GM19395 (cell line): Measurements from ENCODE around the gene ACSF3.
"Not testable (repeated sequence)": the region's sequence is repeated elsewhere in the genome, so short reads cannot be mapped to it uniquely, and the experiment has no call there.

Experiments used
- ATAC-seq: cut with Tn5 transposase; IDR thresholded peaks from one replicate; pipeline ENCODE4 v1.9.1; 2021; ENCODE audit warnings: mild to moderate bottlenecking, moderate library complexity; ENCODE audit not compliant: unreplicated experiment

The ACSF3 gene

DNA sequence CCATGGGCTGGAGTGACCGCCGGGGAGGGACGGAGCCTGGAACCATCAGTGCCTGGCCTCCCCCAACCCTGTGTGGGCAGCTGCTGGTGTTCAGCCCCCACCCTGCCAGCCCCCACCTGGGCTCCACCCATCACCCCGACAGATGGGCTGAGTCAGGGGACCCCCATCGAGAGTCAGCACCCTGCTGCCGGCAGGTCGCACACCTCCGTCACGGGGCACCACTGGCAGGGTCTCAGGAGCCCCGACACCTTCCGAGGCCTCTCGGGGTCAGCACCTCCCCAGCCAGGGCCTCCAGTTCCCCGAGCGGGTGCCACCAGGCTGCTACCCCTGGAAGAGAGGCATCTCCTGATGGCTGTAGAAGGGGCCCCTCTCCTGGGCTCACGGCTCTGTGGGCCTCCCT, 38.3 kb upstream of the ACSF3 start:
- ATAC-seq = no peak

DNA sequence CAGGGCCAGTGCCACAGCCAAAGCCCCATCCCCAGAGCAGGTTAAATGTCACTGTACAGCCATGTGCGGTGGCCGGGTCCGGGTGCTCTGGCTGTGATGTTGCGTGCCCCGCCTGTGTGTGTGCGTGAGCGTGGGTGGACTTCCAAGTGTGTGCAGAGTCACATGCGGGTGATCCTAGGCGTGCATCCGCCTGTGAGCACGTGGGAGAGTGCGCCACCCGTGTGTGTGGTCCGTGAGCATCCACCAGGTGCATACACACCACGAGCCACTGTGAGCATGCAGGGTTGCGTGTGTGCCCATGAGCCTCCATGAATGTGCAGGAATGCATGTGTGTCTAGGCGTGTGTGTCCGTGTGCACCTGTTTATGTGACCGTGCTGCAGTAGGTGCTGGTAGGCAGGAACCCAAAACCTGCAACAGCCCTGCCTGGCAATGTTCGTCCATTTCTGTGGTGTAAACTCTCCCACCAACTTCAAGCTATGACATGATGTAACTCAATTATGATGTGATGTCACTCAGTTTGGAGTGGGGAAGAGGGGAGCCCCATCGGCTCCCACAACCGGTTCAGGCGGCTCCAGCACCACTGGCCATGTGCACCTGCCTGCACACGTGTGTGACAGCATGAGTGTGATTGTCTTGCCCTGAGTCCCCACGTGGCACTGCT, 37.6 kb upstream of the ACSF3 start:
- no peak for ATAC-seq

DNA sequence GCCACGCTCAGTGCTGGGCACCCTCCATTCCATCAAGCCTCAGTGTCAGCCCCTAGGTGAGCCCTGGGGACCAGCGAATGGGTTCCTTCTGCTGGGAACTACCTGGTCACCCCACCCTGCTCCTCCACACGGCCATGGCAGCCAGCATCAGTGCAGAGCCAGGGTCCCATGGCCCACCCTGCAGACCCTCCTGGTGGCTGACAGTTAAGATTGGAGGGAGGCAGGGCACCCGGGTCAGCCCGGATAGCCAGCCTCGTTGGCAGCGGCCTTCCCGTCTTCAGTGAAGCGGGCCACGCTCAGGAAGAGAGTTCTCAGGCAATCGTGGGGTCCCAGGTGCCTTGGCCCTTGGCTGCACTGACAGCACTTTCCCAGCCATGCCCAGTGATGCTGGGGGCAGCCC, 37.1 kb upstream of the ACSF3 start:
- ATAC-seq = no peak

DNA sequence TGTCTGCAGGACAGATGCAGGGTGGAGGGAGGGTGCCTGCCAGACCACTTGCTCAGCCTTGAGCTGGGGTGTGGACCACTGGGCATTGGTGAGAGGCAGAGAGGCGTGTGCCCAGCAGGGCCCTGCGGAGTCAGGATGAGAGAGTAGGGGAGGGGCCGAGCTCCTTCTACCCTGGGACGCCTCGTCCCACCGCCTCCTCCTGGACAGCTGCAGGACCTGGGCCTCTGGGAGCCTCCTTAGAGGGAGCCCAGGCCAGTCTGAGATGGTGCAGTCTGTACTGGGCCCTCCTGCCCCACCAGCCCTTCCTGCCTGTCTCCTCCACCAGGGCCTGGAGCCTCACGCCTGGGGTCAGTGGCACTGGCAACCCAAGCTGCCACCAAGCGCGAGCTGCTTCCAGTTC, 35.9 kb upstream of the ACSF3 start:
- no peak for ATAC-seq

DNA sequence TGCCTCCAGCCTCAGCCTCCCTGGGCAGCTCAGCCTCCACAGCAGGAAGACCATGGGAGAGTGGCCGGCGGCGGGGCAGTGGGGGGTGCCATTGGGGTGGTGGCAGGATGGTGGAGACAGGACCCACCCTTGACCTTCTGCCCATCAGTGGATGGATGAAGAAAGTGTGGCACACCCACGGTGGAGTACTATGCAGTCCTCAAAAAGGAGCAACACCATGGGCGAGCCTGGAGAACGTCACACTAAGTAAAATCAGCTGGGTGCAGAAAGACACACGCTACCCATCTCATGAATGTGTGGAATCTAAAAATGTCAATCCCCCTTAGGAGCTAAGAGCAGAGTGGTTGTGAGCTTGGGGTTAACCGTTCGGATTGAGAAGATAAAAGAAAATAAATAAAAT, 34.8 kb upstream of the ACSF3 start:
- no peak for ATAC-seq

DNA sequence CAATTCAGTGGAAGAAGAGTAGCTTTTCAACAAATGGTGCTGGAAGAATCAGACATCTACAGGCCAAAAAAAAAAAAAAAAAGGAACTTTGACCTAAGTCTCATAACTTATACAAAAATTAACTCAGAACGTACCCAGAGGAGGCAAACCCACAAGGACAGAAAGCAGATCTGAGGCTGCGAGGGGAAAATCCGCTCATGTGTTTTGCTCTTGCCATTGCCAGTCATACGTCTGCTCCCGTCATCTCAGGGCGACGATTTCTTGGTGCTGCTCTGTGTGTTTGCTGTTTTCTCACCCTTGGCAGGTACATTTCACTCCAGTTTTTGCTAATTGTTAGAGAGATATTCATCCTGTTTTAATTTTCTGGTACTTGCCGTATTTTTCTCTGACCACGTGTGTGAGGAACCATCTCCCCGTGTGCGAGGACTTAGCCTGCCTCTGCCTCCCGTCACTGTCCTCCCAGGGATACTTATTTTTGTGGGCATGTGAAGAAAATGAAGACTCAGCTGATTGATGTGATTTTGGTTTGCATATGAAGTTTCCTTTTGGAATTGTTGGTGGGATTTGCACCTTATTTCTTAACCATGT, 33.4 kb upstream of the ACSF3 start:
- no peak for ATAC-seq

DNA sequence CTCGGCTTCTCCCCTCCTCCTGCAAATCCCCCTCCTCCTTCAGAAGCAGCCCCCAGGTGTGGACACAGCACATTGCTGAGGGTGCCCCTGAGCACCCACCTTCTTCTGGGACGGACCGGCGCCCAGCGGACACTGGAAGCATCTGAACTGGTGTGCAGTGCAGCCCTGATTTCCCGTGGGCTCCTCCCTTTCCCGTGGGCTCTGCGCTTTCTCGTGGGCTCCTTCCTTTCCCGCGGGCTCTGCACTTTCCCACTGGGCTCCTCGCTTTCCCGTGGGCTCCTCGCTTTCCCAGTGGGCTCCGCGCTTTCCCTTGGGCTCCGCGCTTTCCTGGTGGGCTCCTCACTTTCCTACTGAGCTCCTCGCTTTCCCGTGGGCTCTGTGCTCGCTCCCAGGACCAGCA, 32.6 kb upstream of the ACSF3 start:
- ATAC-seq = no peak

DNA sequence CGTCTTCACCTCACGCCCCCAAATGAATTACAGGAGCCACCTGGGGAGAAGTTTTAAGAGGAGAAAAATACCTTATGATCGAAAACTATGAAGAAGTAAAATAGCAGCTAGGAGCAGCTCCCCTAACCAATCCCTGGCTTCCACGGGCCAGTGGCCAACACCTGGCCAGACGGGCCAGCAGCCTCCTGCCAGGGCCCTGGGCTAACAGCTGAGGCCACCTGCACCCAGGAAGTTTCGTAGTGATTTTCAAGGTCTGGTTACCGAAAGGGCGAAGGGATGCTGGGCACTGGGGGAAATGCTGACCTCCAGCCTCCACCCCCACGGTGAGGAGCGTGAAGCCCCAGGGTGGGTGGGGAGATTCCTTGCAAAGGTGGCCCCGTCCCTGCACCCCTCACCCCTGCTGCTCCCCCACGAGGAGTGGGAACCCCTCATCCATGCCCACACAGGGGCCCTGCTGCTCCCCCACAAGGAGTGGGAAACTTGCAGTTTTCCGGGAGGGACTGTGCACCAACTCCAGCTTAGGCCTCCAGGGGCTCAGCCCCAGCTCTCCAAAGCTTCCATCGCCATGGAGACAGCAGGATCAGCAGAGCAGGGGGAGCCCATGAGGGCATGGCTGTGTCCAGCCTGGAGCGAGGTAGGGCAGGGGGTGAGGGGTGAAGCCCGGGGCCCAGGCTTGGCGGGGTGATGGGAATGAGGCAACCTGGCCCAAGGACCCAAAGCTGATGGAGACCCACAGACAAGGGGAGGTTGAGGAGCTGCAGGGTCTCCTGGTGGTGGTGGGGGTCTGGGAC, 31.9 kb upstream of the ACSF3 start:
- ATAC-seq = no peak

DNA sequence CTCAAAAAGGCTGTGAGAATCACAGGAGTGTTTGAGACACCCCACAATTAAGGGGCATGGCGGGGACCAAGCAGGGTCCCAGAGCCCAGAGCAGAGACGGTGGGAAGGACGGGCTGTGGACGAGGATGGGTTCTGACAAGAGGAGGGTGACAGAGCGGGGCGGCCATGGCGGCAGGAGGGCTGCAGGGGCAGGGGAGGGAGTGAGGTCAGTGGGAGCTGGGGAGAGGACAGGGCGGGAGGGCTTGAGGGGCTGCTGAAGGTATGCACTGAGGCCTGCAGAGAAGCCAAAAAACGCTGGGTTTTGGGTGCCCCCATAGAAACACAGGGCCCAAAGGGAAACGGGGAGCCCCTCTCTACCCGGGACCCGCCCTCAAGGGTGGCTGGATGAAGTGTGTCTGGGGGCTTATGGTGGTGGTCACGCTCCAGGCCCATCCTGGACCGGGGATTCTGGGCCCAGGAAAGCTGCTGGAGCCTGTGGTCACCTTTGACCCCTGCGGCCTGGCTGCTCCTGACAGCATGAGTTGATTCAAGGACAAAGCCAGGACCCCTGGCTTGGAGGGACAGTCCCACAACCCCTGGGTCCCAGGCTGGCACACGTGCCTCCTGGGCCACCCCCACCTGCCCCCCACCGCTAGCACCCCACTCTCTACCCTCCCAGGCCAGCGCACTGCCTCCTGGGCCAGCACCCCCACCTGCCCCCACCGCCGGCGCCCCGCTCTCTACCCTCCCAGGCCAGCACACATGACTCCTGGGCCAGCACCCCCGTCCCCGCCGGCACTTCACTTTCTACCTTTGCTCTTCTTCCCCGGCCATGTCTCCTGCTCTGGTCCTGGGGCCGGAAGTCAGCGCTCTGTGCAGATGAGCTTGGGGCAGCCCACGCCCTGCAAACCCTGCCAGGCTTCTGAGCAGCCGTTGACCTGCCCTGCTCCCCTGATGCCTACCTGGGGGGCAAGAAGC, 31.0 kb upstream of the ACSF3 start:
- no peak for ATAC-seq

DNA sequence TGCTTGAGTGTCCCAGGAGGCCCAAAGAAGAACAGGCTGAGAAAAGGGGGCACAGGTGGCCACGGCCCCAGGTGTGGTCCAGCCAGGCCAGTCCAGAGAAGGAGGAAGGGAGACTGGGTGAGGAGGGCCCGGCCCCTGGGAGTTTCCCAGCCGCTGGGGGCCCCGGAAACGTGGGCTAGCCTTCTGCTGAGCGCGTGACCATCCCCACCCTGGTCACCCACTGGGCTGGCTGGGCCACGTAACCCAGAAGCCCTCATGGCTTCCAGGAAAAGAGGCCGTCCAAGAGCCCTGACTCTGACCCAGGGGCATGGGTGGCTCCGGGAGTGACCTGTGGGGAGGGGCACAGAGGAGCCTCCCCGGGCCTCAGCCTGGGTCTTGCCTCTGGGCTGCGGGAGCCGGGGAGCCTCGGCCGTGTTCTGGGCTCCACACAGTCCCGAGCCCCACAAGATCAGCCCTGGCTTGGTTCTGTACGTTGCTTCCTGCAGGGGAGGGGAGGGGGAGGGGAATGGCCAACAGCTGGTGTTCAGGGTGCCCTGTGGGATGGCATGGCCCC, 29.8 kb upstream of the ACSF3 start:
- ATAC-seq = no peak

DNA sequence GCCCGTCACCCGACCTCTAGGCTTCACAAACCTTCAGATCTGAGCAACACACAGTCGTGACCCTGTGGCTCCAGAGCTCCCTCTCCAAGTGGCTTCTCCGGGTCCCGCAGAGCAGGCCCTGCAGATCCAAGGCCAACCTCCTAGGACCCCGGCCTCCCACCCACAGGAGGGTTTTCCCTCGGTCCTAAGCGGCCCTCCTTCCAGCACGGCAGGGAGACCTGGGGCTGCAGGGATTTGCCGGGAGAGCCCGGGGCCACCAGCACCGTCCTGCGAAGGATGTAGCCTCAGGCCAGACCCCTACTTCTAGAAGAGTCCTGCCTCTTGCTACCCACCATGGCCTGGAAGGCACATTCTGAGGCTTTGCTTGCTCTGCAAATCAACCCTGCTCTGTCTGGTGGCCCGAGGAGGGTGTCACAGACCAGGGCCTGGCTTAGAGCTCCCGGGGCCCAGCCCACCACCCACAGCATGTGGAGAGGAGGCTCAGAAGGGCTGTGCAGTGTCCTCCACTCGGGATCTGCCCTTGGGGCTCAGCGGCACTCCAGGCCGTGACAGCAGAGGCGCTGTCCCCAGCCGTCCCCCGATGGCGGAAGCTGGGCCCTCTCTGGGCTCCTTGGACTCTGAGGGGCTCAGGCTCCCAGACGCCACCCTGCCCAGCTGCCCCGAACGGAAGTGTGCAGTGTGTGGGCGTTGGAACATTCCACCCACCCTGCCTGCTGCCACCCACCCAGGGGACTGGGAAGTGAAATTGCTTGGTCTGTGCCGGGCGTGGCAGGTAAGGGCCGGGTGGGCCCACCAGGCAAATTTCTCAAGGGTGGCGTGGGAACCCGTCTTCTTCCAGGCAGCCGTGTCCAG, 28.8 kb upstream of the ACSF3 start:
- no peak for ATAC-seq

DNA sequence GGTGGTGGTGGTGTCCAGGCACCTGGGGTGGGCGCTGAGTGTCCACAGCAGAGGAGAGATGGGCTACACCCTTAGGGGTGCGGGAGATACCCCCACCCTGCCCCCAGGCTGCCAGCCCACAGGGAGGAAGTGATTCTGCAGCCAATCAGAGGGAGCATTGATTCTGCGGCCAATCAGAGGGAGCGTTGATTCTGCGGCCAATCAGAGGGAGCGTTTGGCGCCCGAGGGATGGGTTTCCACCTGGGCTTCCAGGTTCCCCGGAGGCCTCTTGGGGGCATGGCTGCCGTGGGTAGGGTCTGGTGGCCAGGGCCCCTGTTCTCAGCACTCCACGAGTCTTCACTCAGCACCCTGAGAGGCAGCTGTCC, 28.2 kb upstream of the ACSF3 start:
- ATAC-seq = no peak

DNA sequence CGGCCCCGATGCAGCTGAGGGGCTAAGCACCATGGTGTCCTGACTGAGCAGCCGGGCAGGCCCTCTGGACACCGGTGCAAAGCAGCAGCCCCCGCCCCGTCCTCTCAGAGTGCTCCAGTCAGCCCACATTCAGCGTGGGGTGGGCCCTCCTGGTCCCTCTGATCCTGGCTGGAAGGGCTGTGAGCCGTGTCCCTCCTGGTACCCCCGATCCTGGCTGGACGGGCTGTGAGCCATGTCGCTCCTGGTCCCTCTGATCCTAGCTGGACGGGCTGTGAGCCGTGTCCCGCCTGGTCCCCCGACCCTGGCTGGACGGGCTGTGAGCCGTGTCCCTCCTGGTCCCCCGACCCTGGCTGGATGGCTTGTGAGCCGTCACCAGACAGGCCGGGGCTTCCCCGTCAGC, 26.9 kb upstream of the ACSF3 start:
- ATAC-seq = no peak

DNA sequence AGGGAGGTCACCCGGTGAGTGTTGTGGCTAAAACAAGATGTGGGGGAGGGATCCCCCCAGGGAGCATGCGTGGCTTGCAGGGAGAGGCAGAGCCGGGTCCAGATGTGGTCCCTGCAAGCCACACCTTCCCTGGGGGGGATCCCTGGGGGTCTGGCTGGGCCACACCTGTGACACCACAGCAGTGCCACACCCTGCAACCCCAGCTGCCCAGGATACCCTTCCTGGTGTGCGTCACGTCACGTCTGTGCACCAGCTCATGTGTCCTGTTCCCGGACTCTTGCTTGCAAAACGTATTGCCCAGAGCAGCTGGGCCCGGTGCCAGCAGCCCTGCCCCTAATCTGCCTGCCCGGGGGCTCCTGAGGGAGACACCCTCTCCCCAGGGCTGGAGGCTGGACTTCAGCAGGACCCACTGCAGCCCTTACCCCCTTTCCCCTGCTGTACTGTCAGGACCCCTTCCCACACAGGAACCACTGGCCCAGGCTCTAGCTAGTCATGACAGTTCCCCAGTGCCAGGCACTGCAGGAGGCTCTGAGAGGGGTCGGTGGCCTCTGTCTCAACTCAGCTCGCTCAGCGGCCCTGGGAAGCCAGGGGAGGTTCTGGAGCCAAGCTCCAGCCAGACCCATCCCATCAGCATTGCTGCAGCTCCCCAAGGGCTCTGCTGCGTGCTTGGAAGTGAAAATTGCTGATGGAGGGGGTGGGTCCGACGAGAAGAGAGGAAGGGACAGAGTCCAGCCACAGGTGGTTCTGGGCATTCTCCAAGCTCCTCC, 25.8 kb upstream of the ACSF3 start:
- ATAC-seq = no peak

DNA sequence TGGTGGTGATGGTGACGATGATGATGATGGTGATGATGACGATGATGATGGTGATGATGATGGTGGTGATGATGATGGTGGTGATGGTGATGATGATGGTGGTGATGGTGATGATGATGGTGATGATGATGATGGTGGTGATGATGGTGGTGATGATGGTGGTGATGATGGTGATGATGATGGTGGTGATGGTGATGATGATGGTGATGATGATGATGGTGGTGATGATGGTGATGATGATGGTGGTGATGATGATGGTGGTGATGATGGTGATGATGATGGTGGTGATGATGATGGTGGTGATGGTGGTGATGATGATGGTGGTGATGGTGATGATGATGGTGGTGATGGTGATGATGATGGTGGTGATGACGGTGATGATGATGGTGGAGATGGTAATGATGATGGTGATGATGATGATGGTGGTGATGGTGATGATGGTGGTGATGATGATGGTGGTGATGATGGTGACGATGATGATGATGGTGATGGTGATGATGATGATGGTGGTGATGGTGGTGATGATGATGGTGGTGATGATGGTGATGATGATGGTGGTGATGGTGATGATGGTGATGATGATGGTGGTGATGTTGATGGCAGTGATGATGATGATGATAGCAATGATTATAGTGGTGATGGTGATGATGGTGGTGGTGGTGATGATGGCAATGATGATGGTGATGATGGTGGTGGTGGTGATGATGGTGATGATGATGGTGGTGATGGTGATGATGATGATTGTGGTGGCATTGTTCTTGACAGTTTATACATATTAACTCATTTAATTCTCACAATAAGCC, 24.6 kb upstream of the ACSF3 start:
- not testable (repeated sequence) for ATAC-seq

DNA sequence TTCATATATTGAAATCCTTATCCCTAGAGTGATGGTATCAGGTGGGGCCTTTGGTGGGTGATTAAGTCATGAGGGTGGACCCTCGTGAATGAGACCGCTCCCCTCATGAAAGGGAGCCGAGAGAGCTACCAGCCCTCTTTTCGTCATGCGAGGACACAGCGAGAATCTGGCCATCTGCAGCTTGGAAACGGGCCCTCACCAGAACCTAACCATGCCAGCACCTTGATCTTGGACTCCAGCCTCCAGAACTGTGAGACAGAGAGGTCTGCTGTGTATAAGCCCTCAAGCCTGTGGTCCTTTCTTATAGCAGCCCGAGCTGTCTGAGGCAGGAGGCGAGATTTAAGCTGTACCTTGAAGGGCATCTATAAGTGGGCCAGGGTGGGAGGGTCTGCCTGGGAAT, 23.7 kb upstream of the ACSF3 start:
- ATAC-seq = no peak

DNA sequence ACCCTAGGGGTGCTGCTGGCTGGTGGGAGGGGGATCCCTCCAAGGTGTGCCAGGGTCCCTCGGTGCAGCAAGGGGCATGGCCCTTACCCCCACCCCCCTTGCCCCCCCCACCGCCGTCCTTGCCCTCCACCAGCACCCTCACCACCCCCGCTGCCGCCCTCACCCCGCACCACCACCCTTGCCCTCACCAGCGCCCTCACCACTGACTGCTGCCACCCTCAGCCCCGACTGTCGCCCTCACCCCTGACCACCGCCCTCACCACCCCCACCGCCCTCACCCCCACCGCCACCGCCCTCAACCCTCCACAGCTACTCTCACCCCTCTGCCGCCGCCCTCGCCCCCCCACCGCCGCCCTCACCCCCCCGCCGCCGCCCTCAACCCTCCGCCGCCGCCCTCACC, 23.1 kb upstream of the ACSF3 start:
- ATAC-seq = no peak

DNA sequence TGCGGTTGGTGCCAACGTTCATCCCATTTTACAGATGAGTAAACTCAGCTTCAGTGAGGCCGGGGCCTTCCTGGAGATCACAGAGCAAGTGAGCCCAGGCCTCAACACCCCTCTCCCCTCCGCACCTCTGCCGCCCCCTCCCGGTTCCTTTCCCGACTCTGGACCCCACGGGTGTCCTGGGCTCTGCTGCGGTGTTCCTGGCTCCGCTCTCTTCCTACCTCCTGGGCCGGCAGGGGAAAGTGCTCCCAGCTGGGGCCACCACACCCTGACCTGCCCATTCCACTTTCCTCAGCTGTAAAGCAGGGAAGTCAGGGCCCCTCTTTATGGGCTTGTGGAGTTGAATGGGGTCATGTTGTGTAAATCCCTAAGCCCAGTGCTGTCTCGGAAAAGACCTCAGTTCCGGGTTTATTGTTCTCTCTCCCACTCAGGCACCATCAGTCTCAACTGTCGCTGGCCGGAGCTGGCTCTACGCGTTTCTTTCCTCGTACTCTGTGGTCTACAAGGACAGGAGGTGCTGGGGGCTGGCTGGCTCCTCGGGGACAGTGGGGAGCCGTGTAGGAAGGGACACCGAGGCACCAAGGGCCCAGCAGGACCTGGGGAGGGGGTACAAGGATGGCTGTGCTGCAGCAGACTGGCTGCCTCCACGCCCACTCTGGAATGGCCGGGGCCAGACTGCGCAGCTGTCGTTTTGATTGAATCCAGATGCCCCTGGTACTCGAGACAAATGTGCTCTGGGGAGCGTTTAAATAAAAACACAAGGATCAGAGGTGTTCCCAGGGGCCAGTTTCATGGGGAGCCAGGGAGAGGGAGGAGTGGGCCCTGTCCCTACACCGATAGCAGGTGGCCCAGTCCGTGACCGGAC, 21.7 kb upstream of the ACSF3 start:
- no peak for ATAC-seq
